ENCODE data around the gene SNORC.

- TF ChIP-seq CTCF (IDR thresholded peaks at IDR 0.05) (no peak), POLR2A (IDR thresholded peaks at IDR 0.05) (no peak)
Observed at GRCh38 chr2:232888099-232888836, 18.2 kb downstream of the SNORC start.

Data from adrenal gland (tissue), 5 donors.